Peyer's patch (tissue), 4 donors: ENCODE data around the gene PRR15L.

ENCODE experiments used
- CTCF ChIP-seq, 6 experiments: fragments of 450-650 bp in 4 of 6; fragments of 200-600 bp in 2 of 6; sonication (generic) in 1 of 6; IDR thresholded peaks; one replicate each; pipeline ENCODE4 v1.5.1; 2017 to 2019; ENCODE audit warnings: antibody characterized with exemption in 6 of 6, mild to moderate bottlenecking in 3 of 6, moderate library complexity in 1 of 6
- POLR2A ChIP-seq, 2 donors: fragments of 450-650 bp; IDR thresholded peaks; one replicate each; pipeline ENCODE4 v1.5.1; 2017; ENCODE audit warnings: antibody characterized with exemption in 2 of 2, mild to moderate bottlenecking in 2 of 2, moderate library complexity in 2 of 2

DNA sequence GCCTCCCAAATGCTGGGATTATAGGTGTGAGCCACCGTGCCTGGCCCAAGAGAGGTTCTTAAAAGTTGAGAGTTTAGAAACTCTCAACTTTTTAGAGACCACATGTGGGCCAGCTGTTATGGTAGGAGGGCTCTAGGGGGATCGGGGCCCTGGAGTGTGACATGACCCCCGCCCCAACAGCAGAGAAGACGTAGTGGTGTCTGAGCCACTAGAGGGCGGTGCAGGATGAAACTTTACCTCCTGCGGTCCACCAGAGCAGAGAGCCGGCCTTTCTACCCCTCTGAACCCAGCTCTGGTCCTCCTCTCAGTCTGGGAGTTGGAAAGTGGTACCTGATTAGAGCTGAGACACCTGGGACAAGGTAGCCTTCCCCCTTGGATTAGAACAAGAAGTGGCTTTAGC lies 20.6 kb upstream of the PRR15L start:
- TF ChIP-seq CTCF (IDR thresholded peaks at IDR 0.05): peak; percentile 31 to 64 (median 54)
- no peak for TF ChIP-seq POLR2A (IDR thresholded peaks at IDR 0.05)
